GM19238 (cell line): ENCODE results near the gene CENPL.

Experiments
- DNase-seq: peaks from one replicate; pipeline ENCODE4 v3.0.0; 2011; ENCODE audit warnings: low spot score; ENCODE audit not compliant: insufficient read length

CENPL gene

DNA sequence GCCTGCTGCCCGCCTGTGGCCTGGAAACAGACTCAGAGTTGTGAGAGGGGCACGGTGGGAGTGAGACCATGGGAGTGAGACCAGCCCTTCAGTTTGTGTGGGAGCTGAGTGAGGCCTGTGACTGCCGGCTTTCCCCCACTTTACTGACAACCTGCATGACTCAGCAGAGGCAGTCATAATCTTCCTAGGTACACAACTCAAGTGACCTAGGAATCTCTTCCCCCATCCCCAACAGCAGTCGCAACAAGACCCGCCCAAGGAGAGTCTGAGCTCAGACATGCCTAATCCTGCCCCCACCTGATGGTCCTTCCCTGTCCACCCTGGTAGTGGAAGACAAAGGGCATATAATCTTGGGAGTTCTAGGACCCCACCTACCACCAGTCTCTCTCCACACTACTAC lies 65.7 kb downstream of the CENPL start:
- no peak for DNase-seq

DNA sequence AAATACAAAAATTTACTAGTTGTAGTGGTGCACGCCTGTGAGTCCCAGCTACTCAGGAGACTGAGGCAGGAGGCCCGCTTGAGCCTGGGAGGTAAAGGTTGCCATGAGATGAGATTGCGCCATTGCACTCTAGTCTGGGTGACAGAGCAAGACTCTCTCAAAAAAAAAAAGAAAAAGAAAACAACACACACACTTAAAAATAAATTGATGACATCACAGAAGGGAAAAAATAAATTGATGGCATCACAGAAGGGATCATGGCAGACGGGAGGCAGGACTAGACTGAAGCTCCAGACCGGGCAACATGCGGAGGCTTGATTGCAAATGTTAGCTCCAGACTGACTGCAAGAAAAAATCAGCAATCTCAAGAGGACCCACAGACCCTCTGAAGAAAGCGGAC lies 66.6 kb downstream of the CENPL start:
- no peak for DNase-seq

DNA sequence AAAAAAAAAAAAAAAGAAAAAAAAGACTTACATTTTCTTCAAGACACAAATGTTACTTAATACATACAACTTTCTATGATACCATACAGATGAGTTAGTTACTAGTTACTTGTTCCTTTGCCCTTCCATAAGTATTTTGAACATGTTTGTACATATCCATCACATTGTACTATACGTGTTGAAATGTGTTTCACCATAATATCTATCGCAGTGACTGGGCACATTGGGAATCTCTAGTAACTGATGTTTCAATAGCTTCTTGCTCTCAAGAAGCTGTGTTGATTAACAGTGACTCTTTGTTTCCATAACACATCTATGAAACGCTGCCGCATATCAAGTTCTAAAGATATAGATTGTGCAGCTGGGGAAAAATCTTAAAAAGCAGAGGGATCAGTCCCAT lies 67.0 kb downstream of the CENPL start:
- no peak for DNase-seq

DNA sequence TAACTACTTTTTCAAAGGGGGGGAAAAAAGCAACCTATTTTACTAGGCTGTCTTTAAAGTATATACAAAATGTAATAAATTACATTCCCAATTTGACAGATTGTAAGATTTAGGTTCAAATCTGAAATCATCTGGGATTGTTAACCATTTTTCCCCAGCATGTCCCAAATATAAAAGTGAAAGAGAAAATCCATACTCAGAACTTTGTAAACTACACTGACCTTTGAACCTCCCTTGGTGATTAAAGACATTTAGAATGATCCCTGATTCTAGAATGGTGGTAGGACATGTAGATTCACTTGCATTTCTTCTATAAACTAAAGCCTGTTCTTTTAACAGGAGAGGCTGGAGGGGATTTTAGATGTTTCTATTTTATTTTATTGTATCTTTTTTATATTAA lies 70.9 kb downstream of the CENPL start:
- DNase-seq = no peak
